HG02588 (cell line): ENCODE data around the gene FGF9.

ENCODE experiments used
- ATAC-seq: cut with Tn5 transposase; IDR thresholded peaks from one replicate; pipeline ENCODE4 v1.9.1; 2021; ENCODE audit warnings: mild to moderate bottlenecking, moderate library complexity; ENCODE audit not compliant: unreplicated experiment

Gene FGF9

GRCh38 chr13:21670883-21671619, at the start of gene FGF9:
Gene FGF9, plus strand, starts transcription at chr13:21671073. Its CDS starts 840 bp downstream, at chr13:21671913.
- ATAC-seq: peak; percentile 79

GRCh38 chr13:21625366-21625765, 45.5 kb upstream of the FGF9 start:
- no peak for ATAC-seq

GRCh38 chr13:21632196-21632595, 38.7 kb upstream of the FGF9 start:
- no peak for ATAC-seq

- ATAC-seq: no peak
These were observed 34.2 kb upstream of the FGF9 start for GRCh38 chr13:21636656-21637055.

- ATAC-seq: no peak
These were observed 33.6 kb upstream of the FGF9 start for GRCh38 chr13:21637296-21637695.

GRCh38 chr13:21638319-21639282, 32.3 kb upstream of the FGF9 start:
- ATAC-seq: no peak

- ATAC-seq: no peak
These were observed 31.3 kb upstream of the FGF9 start for GRCh38 chr13:21639561-21639960.

GRCh38 chr13:21641629-21642028, 29.2 kb upstream of the FGF9 start:
- ATAC-seq: no peak

GRCh38 chr13:21657538-21657937, 13.3 kb upstream of the FGF9 start:
- ATAC-seq: no peak

- no peak for ATAC-seq
These were observed 11.8 kb upstream of the FGF9 start for GRCh38 chr13:21659087-21659486.

GRCh38 chr13:21661097-21661909, 9.6 kb upstream of the FGF9 start:
- no peak for ATAC-seq

GRCh38 chr13:21663197-21663596, 7.7 kb upstream of the FGF9 start:
- ATAC-seq: no peak

GRCh38 chr13:21668732-21669275, 2.1 kb upstream of the FGF9 start:
- no peak for ATAC-seq

- peak; percentile 38 for ATAC-seq
These were observed 629 bp upstream of the FGF9 start for GRCh38 chr13:21670006-21670882.

GRCh38 chr13:21671620-21672286, 880 bp downstream of the FGF9 start:
- ATAC-seq: no peak

GRCh38 chr13:21672287-21672680, 1.4 kb downstream of the FGF9 start:
- ATAC-seq: no peak

- no peak for ATAC-seq
These were observed 2.1 kb downstream of the FGF9 start for GRCh38 chr13:21672796-21673538.

- peak; percentile 25 for ATAC-seq
These were observed 2.6 kb downstream of the FGF9 start for GRCh38 chr13:21673539-21673788.
